Stimulated activated memory B cell treated with anti-CD40 and anti-IgM and Interleukin-4, amounts not matched to agents 10 μg/mL and 1 μg/mL and 100 μg/mL, for 72 hours (primary cell): ENCODE data around the gene MORN1.
"Not testable (repeated sequence)": the region's sequence is repeated elsewhere in the genome, so short reads cannot be mapped to it uniquely, and the experiment has no call there.

Experiments
- ATAC-seq: fragments of 150-1000 bp; cut with Tn5 transposase; 2 replicates; pipeline ENCODE4 v1.10.0; 2021
- H3K27ac Mint-ChIP-seq: one replicate; pipeline ENCODE4 v1.8.0; 2022; ENCODE audit warnings: mild to moderate bottlenecking, mixed read lengths
- H3K27me3 Mint-ChIP-seq: one replicate; pipeline ENCODE4 v1.8.0; 2022; ENCODE audit warnings: mixed read lengths
- H3K36me3 Mint-ChIP-seq: one replicate; pipeline ENCODE4 v1.8.0; 2022; ENCODE audit warnings: mixed read lengths
- H3K4me1 Mint-ChIP-seq: one replicate; pipeline ENCODE4 v1.8.0; 2022; ENCODE audit warnings: mixed read lengths
- H3K4me3 Mint-ChIP-seq: one replicate; pipeline ENCODE4 v1.8.0; 2022; ENCODE audit warnings: mild to moderate bottlenecking, moderate library complexity, mixed read lengths
- H3K9me3 Mint-ChIP-seq: one replicate; pipeline ENCODE4 v1.8.0; 2022; ENCODE audit warnings: mixed read lengths

Gene MORN1

DNA sequence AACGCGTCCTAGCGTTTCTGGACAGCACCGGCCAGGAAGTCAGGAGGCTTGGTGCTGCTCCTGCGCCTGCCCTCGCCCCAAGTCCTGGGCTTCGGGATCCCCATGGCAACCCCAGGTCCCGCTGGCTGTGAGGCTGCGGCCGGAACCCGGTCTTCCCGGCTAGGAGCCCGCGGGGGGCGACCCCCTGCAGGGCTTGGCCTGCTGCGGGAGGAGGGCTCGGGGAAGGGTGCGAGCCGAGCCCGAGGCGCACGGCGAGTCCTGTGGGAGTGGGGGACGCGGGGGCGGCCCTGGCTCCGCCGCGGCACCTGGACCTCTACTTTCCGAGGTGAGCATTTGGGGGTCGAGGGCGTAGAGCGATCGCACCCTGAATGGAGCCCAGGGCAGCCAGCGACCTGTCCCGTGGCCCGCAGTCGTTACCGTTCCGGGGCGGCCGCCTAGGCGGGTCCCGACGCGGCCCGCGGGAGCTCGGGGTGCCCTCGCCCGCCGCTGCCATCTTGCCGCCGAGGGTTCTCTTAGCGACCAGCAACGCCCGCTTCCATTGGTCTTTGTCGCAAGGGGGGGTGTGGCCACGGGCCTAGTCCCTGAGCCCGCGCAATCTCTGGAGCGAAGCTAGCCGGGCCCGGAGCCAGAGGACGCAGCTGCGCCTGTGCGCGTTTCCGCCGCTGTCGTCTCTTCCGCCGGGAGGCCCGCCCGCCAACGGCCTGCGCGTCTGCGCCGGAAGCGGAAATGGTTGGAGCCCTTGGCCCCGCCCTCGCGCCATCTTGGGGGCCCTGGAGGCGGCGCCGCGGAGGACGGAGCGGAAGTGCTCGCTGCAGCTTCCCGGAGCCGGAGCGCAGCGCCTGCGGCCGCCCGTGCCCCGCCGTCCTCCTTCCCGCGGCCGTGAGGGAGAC lies at the start of gene MORN1, which contains the start of gene RER1:
MORN1 (minus strand) TSS at position 514 of the 890 bp plus-strand sequence; CDS start at position 493, 21 bp downstream.
RER1 (plus strand) TSS at position 801 of the 890 bp plus-strand sequence. CDS start 3,950 bp downstream, outside the sequence.
- peak within 1 kb of the TSS; percentile 89 for H3K4me3 Mint-ChIP-seq
- H3K36me3 Mint-ChIP-seq: peaks cover 29% of the 10 kb centered on the region
- peak within 1 kb of the TSS; percentile 79 for H3K27ac Mint-ChIP-seq
- peaks cover 48% of the 10 kb centered on the region for H3K4me1 Mint-ChIP-seq
- no peaks in the 10 kb centered on the region for H3K27me3 Mint-ChIP-seq
- H3K9me3 Mint-ChIP-seq: no peaks in the 10 kb centered on the region
- ATAC-seq: peak; percentile 97

- H3K4me1 Mint-ChIP-seq, H3K36me3 Mint-ChIP-seq, H3K4me3 Mint-ChIP-seq, H3K9me3 Mint-ChIP-seq, H3K27ac Mint-ChIP-seq: not testable (repeated sequence)
- peaks cover 49% of the 10 kb centered on the region for H3K27me3 Mint-ChIP-seq
- ATAC-seq: peak; percentile 3
These were observed 49.0 kb upstream of the MORN1 start for GRCh38 chr1:2440346-2440745.

DNA sequence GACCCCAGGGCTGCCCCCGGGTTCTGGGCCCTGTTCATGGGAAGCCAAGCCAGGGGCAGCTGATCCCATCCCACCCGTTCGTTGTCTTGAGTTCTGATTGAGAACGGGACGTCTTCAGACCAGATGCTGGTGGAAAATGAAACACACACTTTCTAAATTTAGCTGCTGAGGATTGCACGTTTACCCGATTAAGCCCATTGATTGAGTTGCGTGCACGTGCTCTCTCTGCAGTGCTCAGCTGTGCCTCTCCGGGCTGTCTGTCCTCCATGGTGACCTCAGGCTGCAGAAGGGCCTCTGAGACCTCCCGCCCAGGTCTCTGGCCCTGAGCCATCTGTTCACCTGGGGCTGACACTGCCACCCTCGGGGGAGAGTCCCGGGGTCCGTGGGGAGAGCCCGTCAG lies 48.0 kb upstream of the MORN1 start:
- no peaks in the 10 kb centered on the region for H3K4me1 Mint-ChIP-seq
- no peaks in the 10 kb centered on the region for H3K36me3 Mint-ChIP-seq
- no peaks in the 10 kb centered on the region for H3K9me3 Mint-ChIP-seq
- no peak for ATAC-seq
- H3K4me3 Mint-ChIP-seq: no peak overlapping the region
- H3K27ac Mint-ChIP-seq: no peak overlapping the region
- H3K27me3 Mint-ChIP-seq: peaks cover 48% of the 10 kb centered on the region

- H3K27me3 Mint-ChIP-seq: peaks cover 47% of the 10 kb centered on the region
- no peaks in the 10 kb centered on the region for H3K36me3 Mint-ChIP-seq
- no peak overlapping the region for H3K4me3 Mint-ChIP-seq
- H3K27ac Mint-ChIP-seq: no peak overlapping the region
- no peak for ATAC-seq
- H3K4me1 Mint-ChIP-seq: no peaks in the 10 kb centered on the region
- H3K9me3 Mint-ChIP-seq: no peaks in the 10 kb centered on the region
These were observed 47.3 kb upstream of the MORN1 start for GRCh38 chr1:2438641-2439040.

DNA sequence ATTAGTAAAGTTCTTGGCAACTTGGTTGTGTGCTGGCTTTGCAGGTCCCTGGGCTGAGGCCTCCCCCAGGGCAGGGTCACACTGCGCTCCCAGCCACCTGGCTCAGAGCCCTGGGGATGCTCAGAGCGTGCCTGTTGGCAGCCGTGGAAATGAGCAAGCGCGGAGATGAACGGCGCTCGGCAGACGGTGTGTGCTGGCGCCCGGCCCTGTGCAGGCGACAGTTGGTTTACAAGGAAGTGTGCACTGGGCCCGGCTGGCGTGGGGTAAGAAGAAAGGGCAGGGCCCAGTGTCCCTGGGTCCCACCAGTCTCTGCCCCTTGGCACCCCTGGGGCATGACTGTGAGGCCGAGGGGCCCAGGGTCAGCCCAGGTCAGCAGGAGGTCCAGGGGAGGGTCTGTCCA lies 46.7 kb upstream of the MORN1 start:
- Mint-ChIP-seq H3K27ac (no peak overlapping the region), H3K4me1 (no peaks in the 10 kb centered on the region), H3K4me3 (no peak overlapping the region), H3K9me3 (no peaks in the 10 kb centered on the region), H3K36me3 (no peaks in the 10 kb centered on the region), H3K27me3 (peaks cover 47% of the 10 kb centered on the region)
- ATAC-seq: no peak

- Mint-ChIP-seq H3K4me3 (no peak overlapping the region), H3K36me3 (no peaks in the 10 kb centered on the region), H3K27ac (no peak overlapping the region), H3K27me3 (peaks cover 43% of the 10 kb centered on the region), H3K9me3 (no peaks in the 10 kb centered on the region), H3K4me1 (no peaks in the 10 kb centered on the region)
- ATAC-seq: no peak
These were observed 46.3 kb upstream of the MORN1 start for GRCh38 chr1:2437617-2438016.

DNA sequence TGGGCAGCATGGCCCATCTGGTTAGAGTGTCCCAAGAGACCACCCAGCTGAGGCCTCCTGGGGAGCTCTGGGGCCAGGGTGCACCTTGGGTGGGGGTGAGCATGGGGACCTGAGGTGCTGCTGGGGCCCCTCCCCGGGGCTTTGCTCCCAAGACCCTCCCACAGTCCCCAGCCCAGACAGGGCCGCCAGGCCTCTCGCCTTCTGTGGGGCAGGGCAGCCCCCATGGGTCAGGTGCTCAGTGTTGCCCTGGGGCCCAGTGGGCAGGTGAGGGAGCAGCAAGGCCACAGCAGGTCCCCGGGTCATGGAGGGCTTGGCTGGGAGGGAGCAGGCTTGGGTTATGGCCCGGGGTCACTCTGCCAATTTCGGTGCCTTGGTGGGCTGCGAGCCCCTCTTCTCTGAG lies 45.5 kb upstream of the MORN1 start:
- Mint-ChIP-seq H3K27ac (no peak overlapping the region), H3K27me3 (peaks cover 35% of the 10 kb centered on the region), H3K4me1 (no peaks in the 10 kb centered on the region), H3K36me3 (no peaks in the 10 kb centered on the region), H3K9me3 (no peaks in the 10 kb centered on the region), H3K4me3 (no peak overlapping the region)
- ATAC-seq: no peak

DNA sequence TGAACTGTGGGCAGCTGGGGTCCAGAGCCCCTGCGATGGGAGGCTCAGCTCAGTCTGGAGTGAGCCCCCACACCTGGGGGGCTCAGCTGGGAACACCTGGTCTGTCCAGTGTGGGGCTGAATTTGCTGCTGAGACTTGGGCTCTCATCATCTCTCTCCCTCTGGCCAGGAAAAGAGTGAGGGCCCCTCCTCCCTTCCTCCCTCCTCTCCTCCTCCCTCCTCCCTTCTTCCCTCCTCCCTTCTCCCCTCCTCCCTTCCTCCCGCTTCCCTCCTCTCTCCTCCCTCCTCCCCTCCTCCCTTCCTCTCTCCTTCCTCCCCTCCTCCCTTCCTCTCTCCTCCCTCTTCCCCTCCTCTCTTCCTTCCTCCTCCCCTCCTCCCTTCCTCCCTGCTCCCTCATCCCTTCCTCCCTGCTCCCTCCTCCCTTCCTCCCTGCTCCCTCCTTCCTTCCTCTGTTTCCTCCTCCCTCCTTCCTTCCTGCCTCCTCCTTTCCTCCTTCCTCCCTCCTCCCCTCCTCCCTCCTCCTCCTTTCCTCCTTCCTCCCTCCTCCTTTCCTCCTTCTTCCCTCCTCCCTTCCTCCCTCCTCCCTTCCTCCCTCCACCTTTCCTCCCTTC lies 44.5 kb upstream of the MORN1 start:
- H3K4me1 Mint-ChIP-seq: no peaks in the 10 kb centered on the region
- no peak overlapping the region for H3K27ac Mint-ChIP-seq
- H3K9me3 Mint-ChIP-seq: no peaks in the 10 kb centered on the region
- peaks cover 31% of the 10 kb centered on the region for H3K27me3 Mint-ChIP-seq
- H3K36me3 Mint-ChIP-seq: no peaks in the 10 kb centered on the region
- no peak overlapping the region for H3K4me3 Mint-ChIP-seq
- no peak for ATAC-seq

GRCh38 chr1:2435091-2435490 lies 43.7 kb upstream of the MORN1 start:
- Mint-ChIP-seq H3K4me1 (no peaks in the 10 kb centered on the region), H3K27me3 (peaks cover 39% of the 10 kb centered on the region), H3K4me3 (no peak overlapping the region), H3K36me3 (no peaks in the 10 kb centered on the region), H3K9me3 (no peaks in the 10 kb centered on the region), H3K27ac (no peak overlapping the region)
- no peak for ATAC-seq

GRCh38 chr1:2433936-2434655 lies 42.7 kb upstream of the MORN1 start:
- Mint-ChIP-seq H3K36me3 (no peaks in the 10 kb centered on the region), H3K4me1 (no peaks in the 10 kb centered on the region), H3K27me3 (peaks cover 49% of the 10 kb centered on the region), H3K4me3 (no peak overlapping the region), H3K9me3 (peaks cover 5% of the 10 kb centered on the region), H3K27ac (no peak overlapping the region)
- ATAC-seq: no peak

DNA sequence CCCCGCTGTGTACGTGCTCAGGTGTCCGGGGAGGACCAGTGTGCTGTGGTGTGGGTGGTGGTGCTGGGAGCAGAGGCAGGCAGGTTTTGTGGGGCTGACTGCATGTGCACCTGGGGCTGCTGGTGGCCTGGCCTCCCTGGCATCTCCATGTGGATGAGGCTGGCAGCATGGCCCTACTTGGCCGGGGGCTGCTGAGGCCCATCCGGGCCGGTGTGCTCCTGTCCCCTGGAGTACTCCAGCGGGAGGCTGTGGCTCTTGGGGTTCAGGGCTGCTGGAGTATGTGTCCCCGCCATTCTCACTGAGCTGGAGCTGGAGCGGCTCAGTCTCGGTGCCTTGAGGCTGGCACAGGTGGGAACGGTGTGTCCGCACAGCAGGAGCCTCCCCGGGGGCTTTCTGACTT lies 41.8 kb upstream of the MORN1 start:
- Mint-ChIP-seq H3K27ac (no peak overlapping the region), H3K36me3 (no peaks in the 10 kb centered on the region), H3K4me1 (no peaks in the 10 kb centered on the region), H3K9me3 (peaks cover 5% of the 10 kb centered on the region), H3K4me3 (no peak overlapping the region), H3K27me3 (peaks cover 46% of the 10 kb centered on the region)
- no peak for ATAC-seq

- no peak for ATAC-seq
- no peak overlapping the region for H3K4me3 Mint-ChIP-seq
- peaks cover 38% of the 10 kb centered on the region for H3K27me3 Mint-ChIP-seq
- H3K4me1 Mint-ChIP-seq: no peaks in the 10 kb centered on the region
- no peak overlapping the region for H3K27ac Mint-ChIP-seq
- no peaks in the 10 kb centered on the region for H3K36me3 Mint-ChIP-seq
- H3K9me3 Mint-ChIP-seq: peaks cover 5% of the 10 kb centered on the region
These were observed 41.1 kb upstream of the MORN1 start for GRCh38 chr1:2432441-2432844.

GRCh38 chr1:2431518-2431917 lies 40.2 kb upstream of the MORN1 start:
- Mint-ChIP-seq H3K27me3 (peaks cover 33% of the 10 kb centered on the region), H3K36me3 (no peaks in the 10 kb centered on the region), H3K4me3 (no peak overlapping the region), H3K9me3 (peaks cover 5% of the 10 kb centered on the region), H3K4me1 (no peaks in the 10 kb centered on the region), H3K27ac (no peak overlapping the region)
- no peak for ATAC-seq

GRCh38 chr1:2431103-2431502 lies 39.7 kb upstream of the MORN1 start:
- no peaks in the 10 kb centered on the region for H3K36me3 Mint-ChIP-seq
- H3K4me3 Mint-ChIP-seq: no peak overlapping the region
- H3K9me3 Mint-ChIP-seq: peaks cover 5% of the 10 kb centered on the region
- no peak overlapping the region for H3K27ac Mint-ChIP-seq
- ATAC-seq: no peak
- H3K27me3 Mint-ChIP-seq: peaks cover 33% of the 10 kb centered on the region
- no peaks in the 10 kb centered on the region for H3K4me1 Mint-ChIP-seq

DNA sequence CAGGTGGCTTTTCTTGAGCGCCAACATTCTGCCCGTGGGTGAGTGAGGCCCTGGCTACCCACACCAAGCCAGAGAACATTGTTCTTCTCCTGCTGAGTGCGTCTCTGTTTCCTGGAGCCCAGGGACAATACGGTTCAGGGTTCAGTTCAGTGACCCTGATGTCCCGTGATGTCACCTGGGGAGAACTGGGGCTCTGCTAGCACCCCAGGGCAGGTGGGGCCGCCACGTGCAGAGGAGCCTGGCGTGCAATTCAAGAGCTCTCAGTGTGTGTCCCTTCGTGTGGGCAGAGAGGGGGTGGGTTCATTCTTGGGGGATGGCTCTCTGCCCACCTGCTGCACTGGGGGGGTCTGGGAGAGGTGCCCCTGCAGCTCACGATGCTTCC lies 39.2 kb upstream of the MORN1 start:
- Mint-ChIP-seq H3K27me3 (peaks cover 33% of the 10 kb centered on the region), H3K36me3 (no peaks in the 10 kb centered on the region), H3K4me1 (no peaks in the 10 kb centered on the region), H3K4me3 (no peak overlapping the region), H3K27ac (no peak overlapping the region), H3K9me3 (peaks cover 5% of the 10 kb centered on the region)
- no peak for ATAC-seq
